NB4 (cell line): Measurements from ENCODE around the gene INPP5E.

Source experiments
- MYC ChIP-seq: IDR thresholded peaks from 2 replicates; pipeline ENCODE4 v1.6.1; 2011; ENCODE audit warnings: low read depth, low read length
- POLR2A ChIP-seq: IDR thresholded peaks from 2 replicates; pipeline ENCODE4 v1.6.1; 2011; ENCODE audit warnings: mild to moderate bottlenecking; ENCODE audit not compliant: insufficient read length; ENCODE audit errors: extremely low read depth
- TF ChIP-seq, protein P1 (sequence below): IDR thresholded peaks from one replicate; pipeline ENCODE4 v1.5.1; 2012; ENCODE audit warnings: low read depth, low read length

DNA sequence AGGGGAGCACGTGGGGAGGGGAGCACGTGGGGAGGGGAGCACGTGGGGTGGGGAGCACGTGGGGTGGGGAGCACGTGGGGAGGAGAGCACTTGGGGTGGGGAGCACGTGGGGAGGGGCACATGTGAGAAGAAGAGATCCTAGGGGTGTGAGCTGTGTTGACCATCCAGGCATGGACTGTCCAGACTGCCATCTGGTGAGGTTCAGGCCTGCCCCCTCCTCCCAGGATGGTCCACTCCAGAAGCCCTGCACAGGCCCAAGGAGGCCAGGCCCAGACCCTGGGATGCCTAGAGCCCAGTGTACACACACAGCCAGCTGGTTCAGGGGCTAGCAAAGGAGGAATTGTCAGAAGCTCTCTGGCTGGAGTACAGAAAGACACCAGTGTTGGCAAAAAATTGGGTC is 42.0 kb downstream of the INPP5E start:
- TF ChIP-seq MYC, result no peak
- TF ChIP-seq POLR2A, result no peak
- TF ChIP-seq, protein P1, sequence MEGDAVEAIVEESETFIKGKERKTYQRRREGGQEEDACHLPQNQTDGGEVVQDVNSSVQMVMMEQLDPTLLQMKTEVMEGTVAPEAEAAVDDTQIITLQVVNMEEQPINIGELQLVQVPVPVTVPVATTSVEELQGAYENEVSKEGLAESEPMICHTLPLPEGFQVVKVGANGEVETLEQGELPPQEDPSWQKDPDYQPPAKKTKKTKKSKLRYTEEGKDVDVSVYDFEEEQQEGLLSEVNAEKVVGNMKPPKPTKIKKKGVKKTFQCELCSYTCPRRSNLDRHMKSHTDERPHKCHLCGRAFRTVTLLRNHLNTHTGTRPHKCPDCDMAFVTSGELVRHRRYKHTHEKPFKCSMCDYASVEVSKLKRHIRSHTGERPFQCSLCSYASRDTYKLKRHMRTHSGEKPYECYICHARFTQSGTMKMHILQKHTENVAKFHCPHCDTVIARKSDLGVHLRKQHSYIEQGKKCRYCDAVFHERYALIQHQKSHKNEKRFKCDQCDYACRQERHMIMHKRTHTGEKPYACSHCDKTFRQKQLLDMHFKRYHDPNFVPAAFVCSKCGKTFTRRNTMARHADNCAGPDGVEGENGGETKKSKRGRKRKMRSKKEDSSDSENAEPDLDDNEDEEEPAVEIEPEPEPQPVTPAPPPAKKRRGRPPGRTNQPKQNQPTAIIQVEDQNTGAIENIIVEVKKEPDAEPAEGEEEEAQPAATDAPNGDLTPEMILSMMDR, result no peak
